Stomach (tissue), 4 donors: ENCODE results near the gene NSDHL.

Experiments used
- CTCF ChIP-seq, 7 experiments: fragments of 450-650 bp in 4 of 7; fragments of 200-600 bp in 3 of 7; sonication (generic) in 3 of 7; IDR thresholded peaks; one replicate each; pipeline ENCODE4 v1.5.1; 2016 to 2019; ENCODE audit warnings: antibody characterized with exemption in 7 of 7, control low read depth in 2 of 7, mild to moderate bottlenecking in 1 of 7
- EP300 ChIP-seq: sonication (generic); formaldehyde crosslinking; IDR thresholded peaks from one replicate; pipeline ENCODE4 v1.6.1; 2017; ENCODE audit warnings: antibody characterized with exemption
- POLR2A ChIP-seq, 4 donors: fragments of 450-650 bp; IDR thresholded peaks; one replicate each; pipeline ENCODE4 v1.6.1; 2016; ENCODE audit warnings: antibody characterized with exemption in 4 of 4, control low read depth in 2 of 4, mild to moderate bottlenecking in 1 of 4, moderate library complexity in 1 of 4
- POLR2AphosphoS5 ChIP-seq, 3 donors: sonication (generic); formaldehyde crosslinking; IDR thresholded peaks; one replicate each; pipeline ENCODE4 v1.6.1; 2016; ENCODE audit warnings: antibody characterized with exemption in 3 of 3

GRCh38 chrX:152917656-152918579, 87.1 kb downstream of the NSDHL start:
- TF ChIP-seq CTCF (IDR thresholded peaks at IDR 0.05) (no peak), POLR2A (IDR thresholded peaks at IDR 0.05) (no peak), EP300 (no peak), POLR2AphosphoS5 (IDR thresholded peaks at IDR 0.05) (no peak)
